K562 (cell line): Measurements from ENCODE around the gene DYNC2LI1.

Experiments used
- CHD2 ChIP-seq: IDR thresholded peaks from 2 replicates; pipeline ENCODE4 v1.6.1; 2011; ENCODE audit warnings: low read depth, low read length
- EP300 ChIP-seq: IDR thresholded peaks from 2 replicates; pipeline ENCODE4 v1.6.1; 2012; ENCODE audit warnings: low read length, improper control_type of control experiment
- ESRRA ChIP-seq: fragments of 450-650 bp; IDR thresholded peaks from 2 replicates; pipeline ENCODE4 v1.6.1; 2014; ENCODE audit warnings: low read depth, mild to moderate bottlenecking, moderate library complexity, borderline replicate concordance
- NFYB ChIP-seq: IDR thresholded peaks from 2 replicates; pipeline ENCODE4 v1.6.1; 2011; ENCODE audit warnings: mild to moderate bottlenecking, moderate library complexity; ENCODE audit not compliant: insufficient read length; ENCODE audit errors: extremely low read depth
- RB1 ChIP-seq: fragments of 450-650 bp; IDR thresholded peaks from 2 replicates; pipeline ENCODE4 v1.6.1; 2017; ENCODE audit warnings: low read depth, mild to moderate bottlenecking
- RCOR1 ChIP-seq, 2 experiments: IDR thresholded peaks; 2 replicates each; pipeline ENCODE4 v1.6.1; 2012; ENCODE audit warnings: low read depth in 2 of 2, low read length in 2 of 2, borderline replicate concordance in 1 of 2, improper control_type of control experiment in 1 of 2
- SETDB1 ChIP-seq: IDR thresholded peaks from one replicate; pipeline ENCODE4 v1.6.1; 2012; ENCODE audit warnings: low read length, control low read depth, inconsistent platforms
- SMARCC2 ChIP-seq: fragments of 450-650 bp; IDR thresholded peaks from 2 replicates; pipeline ENCODE4 v1.6.1; 2017; ENCODE audit warnings: antibody characterized with exemption, moderate library complexity, mild to moderate bottlenecking, low read depth
- SP1 ChIP-seq: sonication (generic); formaldehyde crosslinking; IDR thresholded peaks from 2 replicates; pipeline ENCODE4 v1.8.1; 2022; ENCODE audit warnings: mild to moderate bottlenecking, missing genetic modification reagents
- STAT6 ChIP-seq: sonication (generic); formaldehyde crosslinking; IDR thresholded peaks from 2 replicates; pipeline ENCODE4 v1.8.1; 2023; ENCODE audit warnings: mild to moderate bottlenecking, missing genetic modification reagents
- ZNF75A ChIP-seq: fragments of 450-650 bp; formaldehyde crosslinking; IDR thresholded peaks from 2 replicates; pipeline ENCODE4 v1.4.0; 2020; ENCODE audit warnings: mild to moderate bottlenecking
- TF ChIP-seq, protein P1 (sequence below), 3 experiments: IDR thresholded peaks in 2 of 3; conservative IDR thresholded peaks in 1 of 3; 2 replicates each; pipeline ENCODE4 v1.5.1; 2011 to 2012; ENCODE audit warnings: low read length in 3 of 3, mild to moderate bottlenecking in 3 of 3, control low read depth in 2 of 3, improper control_type of control experiment in 1 of 3, inconsistent platforms in 1 of 3, low read depth in 1 of 3, mixed read lengths in 1 of 3, moderate library complexity in 1 of 3; ENCODE audit not compliant: insufficient read depth in 2 of 3
- TF ChIP-seq, protein P2 (sequence below): IDR thresholded peaks from 3 replicates; pipeline ENCODE4 v1.6.1; 2011; ENCODE audit warnings: borderline replicate concordance, mild to moderate bottlenecking; ENCODE audit not compliant: insufficient read length, insufficient read depth
- TF ChIP-seq, protein P3 (sequence below): fragments of 450-650 bp; IDR thresholded peaks from 2 replicates; pipeline ENCODE4 v1.6.1; 2016

- TF ChIP-seq, protein P1, sequence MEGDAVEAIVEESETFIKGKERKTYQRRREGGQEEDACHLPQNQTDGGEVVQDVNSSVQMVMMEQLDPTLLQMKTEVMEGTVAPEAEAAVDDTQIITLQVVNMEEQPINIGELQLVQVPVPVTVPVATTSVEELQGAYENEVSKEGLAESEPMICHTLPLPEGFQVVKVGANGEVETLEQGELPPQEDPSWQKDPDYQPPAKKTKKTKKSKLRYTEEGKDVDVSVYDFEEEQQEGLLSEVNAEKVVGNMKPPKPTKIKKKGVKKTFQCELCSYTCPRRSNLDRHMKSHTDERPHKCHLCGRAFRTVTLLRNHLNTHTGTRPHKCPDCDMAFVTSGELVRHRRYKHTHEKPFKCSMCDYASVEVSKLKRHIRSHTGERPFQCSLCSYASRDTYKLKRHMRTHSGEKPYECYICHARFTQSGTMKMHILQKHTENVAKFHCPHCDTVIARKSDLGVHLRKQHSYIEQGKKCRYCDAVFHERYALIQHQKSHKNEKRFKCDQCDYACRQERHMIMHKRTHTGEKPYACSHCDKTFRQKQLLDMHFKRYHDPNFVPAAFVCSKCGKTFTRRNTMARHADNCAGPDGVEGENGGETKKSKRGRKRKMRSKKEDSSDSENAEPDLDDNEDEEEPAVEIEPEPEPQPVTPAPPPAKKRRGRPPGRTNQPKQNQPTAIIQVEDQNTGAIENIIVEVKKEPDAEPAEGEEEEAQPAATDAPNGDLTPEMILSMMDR (IDR thresholded peaks at IDR 0.05 in 2 of 3, conservative IDR thresholded peaks at IDR 0.05 in 1 of 3; ENCODE audit: insufficient read depth in 2 of 3, low read depth in 1 of 3, low read length in 3 of 3) = no peak
- no peak for TF ChIP-seq ESRRA
- TF ChIP-seq NFYB = no peak
- no peak for TF ChIP-seq RB1
- no peak for TF ChIP-seq STAT6 (CRISPR knock-in tag)
- TF ChIP-seq, protein P2, sequence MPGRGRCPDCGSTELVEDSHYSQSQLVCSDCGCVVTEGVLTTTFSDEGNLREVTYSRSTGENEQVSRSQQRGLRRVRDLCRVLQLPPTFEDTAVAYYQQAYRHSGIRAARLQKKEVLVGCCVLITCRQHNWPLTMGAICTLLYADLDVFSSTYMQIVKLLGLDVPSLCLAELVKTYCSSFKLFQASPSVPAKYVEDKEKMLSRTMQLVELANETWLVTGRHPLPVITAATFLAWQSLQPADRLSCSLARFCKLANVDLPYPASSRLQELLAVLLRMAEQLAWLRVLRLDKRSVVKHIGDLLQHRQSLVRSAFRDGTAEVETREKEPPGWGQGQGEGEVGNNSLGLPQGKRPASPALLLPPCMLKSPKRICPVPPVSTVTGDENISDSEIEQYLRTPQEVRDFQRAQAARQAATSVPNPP = no peak
- TF ChIP-seq, protein P3, sequence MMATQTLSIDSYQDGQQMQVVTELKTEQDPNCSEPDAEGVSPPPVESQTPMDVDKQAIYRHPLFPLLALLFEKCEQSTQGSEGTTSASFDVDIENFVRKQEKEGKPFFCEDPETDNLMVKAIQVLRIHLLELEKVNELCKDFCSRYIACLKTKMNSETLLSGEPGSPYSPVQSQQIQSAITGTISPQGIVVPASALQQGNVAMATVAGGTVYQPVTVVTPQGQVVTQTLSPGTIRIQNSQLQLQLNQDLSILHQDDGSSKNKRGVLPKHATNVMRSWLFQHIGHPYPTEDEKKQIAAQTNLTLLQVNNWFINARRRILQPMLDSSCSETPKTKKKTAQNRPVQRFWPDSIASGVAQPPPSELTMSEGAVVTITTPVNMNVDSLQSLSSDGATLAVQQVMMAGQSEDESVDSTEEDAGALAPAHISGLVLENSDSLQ = no peak
- no peak for TF ChIP-seq CHD2
- no peak for TF ChIP-seq RCOR1 (IDR thresholded peaks at IDR 0.05; ENCODE audit: borderline replicate concordance in 1 of 2, low read depth in 2 of 2, low read length in 2 of 2)
- TF ChIP-seq SETDB1 = no peak
- TF ChIP-seq SP1 (CRISPR knock-in tag) = no peak
- no peak for TF ChIP-seq ZNF75A (CRISPR knock-in tag)
- TF ChIP-seq EP300 = no peak
- TF ChIP-seq SMARCC2 = no peak
These were observed 51.2 kb downstream of the DYNC2LI1 start for GRCh38 chr2:43824951-43825493.
